Endothelial cell (in vitro differentiated cells): ENCODE results near the gene BCDIN3D. TPM values are rescaled to one million over a fixed set of nuclear protein-coding genes. Genes with fewer than 3 reads are reported as not detected.

Experiments
- DNase-seq: peaks from one replicate; pipeline ENCODE4 v3.0.0; 2021; ENCODE audit warnings: low spot score
- H3K27ac Mint-ChIP-seq: one replicate; pipeline ENCODE4 v1.8.0; 2021; ENCODE audit warnings: mixed read lengths, inconsistent platforms; ENCODE audit not compliant: unreplicated experiment
- H3K27me3 Mint-ChIP-seq: one replicate; pipeline ENCODE4 v1.8.0; 2021; ENCODE audit warnings: mild to moderate bottlenecking, moderate library complexity, mixed read lengths, inconsistent platforms; ENCODE audit not compliant: unreplicated experiment
- H3K36me3 Mint-ChIP-seq: one replicate; pipeline ENCODE4 v1.8.0; 2021; ENCODE audit warnings: mild to moderate bottlenecking, low read depth, mixed read lengths, inconsistent platforms; ENCODE audit not compliant: unreplicated experiment
- H3K4me1 Mint-ChIP-seq: one replicate; pipeline ENCODE4 v1.8.0; 2021; ENCODE audit warnings: mild to moderate bottlenecking, mixed read lengths, inconsistent platforms; ENCODE audit not compliant: unreplicated experiment
- H3K4me3 Mint-ChIP-seq: one replicate; pipeline ENCODE4 v1.8.0; 2021; ENCODE audit warnings: mild to moderate bottlenecking, mixed read lengths, inconsistent platforms; ENCODE audit not compliant: unreplicated experiment
- H3K9me3 Mint-ChIP-seq: one replicate; pipeline ENCODE4 v1.8.0; 2021; ENCODE audit warnings: mixed read lengths, inconsistent platforms; ENCODE audit not compliant: unreplicated experiment
- total RNA-seq: library from RNA; stranded (reverse); fragmentation: NEBNext Ultra II Directional; extraction: Animal tissue kit (Norgen Biotek cat#: 25700); gene quantifications from one replicate; pipeline ENCODE4 v1.2.1, GENCODE V29; 2021; ENCODE audit not compliant: unreplicated experiment
- TF ChIP-seq, protein P1 (sequence below): fragments of 200-600 bp; sonication (generic); IDR thresholded peaks from one replicate; pipeline ENCODE4 v1.5.0; 2021; ENCODE audit warnings: antibody characterized with exemption; ENCODE audit not compliant: unreplicated experiment

Gene BCDIN3D
- total RNA-seq, 1 donor from 2014 or later = 2.6 TPM

DNA sequence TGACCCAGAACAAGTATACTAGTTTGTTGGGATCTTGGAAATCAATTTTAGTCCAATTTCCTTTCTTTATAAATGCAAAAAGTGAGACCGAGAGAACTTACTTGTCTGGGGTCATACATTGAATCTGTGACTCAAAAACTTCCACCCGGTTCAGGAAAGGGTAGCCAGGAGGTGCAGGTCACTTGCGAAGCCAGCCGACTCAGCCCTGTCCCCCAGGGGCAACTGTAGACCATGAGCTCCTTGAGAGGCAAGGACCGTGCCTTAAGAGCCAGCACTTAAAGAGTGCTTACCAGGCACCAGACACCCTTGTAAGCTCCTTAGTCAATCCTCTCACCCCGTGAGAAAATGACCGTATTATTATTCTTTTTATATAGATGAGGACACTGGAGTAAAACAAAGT lies 505 bp upstream of the BCDIN3D start:
- Mint-ChIP-seq H3K4me3 (peak overlapping the region; percentile 93), H3K36me3 (no peaks in the 10 kb centered on the region), H3K9me3 (no peaks in the 10 kb centered on the region), H3K27ac (peak overlapping the region; percentile 90), H3K27me3 (peaks cover 5% of the 10 kb centered on the region), H3K4me1 (peaks cover 18% of the 10 kb centered on the region)
- TF ChIP-seq, protein P1, sequence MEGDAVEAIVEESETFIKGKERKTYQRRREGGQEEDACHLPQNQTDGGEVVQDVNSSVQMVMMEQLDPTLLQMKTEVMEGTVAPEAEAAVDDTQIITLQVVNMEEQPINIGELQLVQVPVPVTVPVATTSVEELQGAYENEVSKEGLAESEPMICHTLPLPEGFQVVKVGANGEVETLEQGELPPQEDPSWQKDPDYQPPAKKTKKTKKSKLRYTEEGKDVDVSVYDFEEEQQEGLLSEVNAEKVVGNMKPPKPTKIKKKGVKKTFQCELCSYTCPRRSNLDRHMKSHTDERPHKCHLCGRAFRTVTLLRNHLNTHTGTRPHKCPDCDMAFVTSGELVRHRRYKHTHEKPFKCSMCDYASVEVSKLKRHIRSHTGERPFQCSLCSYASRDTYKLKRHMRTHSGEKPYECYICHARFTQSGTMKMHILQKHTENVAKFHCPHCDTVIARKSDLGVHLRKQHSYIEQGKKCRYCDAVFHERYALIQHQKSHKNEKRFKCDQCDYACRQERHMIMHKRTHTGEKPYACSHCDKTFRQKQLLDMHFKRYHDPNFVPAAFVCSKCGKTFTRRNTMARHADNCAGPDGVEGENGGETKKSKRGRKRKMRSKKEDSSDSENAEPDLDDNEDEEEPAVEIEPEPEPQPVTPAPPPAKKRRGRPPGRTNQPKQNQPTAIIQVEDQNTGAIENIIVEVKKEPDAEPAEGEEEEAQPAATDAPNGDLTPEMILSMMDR = no peak
- DNase-seq = no peak

DNA sequence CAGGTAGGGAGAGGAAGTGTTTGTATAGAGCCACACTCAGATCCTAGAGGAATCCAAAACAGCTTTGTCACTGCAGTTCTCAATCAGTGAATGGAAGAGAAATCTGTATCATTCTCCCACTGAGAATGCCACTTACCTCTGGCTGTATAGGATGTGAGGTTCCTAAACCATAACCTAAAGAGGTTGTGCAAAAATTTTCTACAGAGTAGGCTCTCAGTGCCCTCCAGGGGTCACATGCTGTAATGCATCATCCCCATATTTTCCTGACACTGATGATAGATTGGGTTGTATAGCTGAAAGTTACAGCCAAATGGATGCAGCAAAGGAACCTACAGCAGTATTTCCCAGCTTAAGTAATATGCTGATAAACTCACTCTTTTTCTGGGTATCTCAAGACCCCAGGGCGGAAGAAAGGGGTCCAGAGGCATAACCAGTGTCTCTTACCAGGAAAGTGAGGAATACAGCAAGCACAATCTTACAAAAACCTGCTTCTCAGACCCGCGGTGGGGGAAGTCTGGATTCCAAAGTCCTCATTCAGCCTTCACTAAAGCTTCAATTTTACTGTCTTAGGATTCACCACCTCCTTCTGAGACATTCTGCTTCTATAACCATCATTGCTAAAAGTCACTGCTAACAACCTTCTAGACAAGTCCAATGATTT lies 3.8 kb downstream of the BCDIN3D start:
- Mint-ChIP-seq H3K36me3 (no peaks in the 10 kb centered on the region), H3K4me3 (no peak overlapping the region), H3K9me3 (no peaks in the 10 kb centered on the region), H3K27me3 (peaks cover 3% of the 10 kb centered on the region), H3K4me1 (peaks cover 15% of the 10 kb centered on the region), H3K27ac (no peak overlapping the region)
- TF ChIP-seq, protein P1 = peak; percentile 62
- DNase-seq = peak; percentile 54

DNA sequence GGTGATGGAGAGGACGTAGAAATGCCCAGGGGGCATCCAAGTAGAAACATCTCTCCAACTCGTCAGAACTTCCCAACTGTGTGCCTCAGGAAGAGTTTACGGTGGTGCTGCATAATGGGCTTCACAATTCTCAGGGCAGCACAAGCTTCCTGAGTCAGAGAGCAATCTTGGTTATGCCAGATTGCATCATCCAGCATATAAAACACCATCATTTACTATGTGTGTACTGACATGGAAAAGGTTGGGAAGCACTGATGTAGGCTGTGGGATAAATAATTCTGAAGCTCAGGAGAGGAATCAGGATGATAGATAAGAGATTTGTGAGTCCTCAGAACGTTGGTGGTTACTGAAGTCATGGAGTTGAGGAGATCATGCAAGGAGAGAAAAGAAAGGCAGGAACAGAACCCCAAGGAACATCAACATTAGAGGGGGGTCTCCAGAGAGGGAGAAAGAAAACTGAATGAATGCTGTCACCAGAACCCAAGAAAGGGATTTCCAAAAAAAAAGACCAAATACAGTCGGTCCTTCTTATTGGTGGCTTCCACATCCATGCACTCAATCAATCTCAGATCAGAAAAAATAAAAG lies 10.0 kb downstream of the BCDIN3D start:
- peaks cover 10% of the 10 kb centered on the region for H3K4me1 Mint-ChIP-seq
- H3K27me3 Mint-ChIP-seq = peaks cover 6% of the 10 kb centered on the region
- no peak overlapping the region for H3K4me3 Mint-ChIP-seq
- no peak for DNase-seq
- H3K9me3 Mint-ChIP-seq = no peaks in the 10 kb centered on the region
- TF ChIP-seq, protein P1 = no peak
- no peak overlapping the region for H3K27ac Mint-ChIP-seq
- H3K36me3 Mint-ChIP-seq = no peaks in the 10 kb centered on the region

DNA sequence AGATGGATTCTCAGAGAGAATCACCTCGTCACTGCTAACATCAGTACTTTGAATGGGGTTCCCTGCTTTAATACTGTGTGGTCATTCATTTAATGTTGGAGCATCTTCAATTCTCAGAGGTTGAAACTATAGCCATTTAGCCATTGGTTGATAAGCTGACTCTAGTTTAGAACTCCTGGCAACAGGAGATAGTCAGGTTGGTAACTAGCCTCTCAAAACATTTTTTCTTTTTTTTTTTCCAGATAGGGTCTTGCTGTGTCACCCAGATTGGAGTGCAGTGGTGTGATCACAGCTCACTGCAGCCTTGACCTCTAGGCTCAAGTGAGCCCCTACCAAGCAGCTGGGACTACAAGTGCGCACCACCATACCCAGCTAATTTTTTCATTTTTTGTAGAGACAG lies 11.2 kb downstream of the BCDIN3D start:
- H3K4me3 Mint-ChIP-seq = no peak overlapping the region
- H3K36me3 Mint-ChIP-seq = peaks cover 3% of the 10 kb centered on the region
- H3K27ac Mint-ChIP-seq = no peak overlapping the region
- H3K9me3 Mint-ChIP-seq = no peaks in the 10 kb centered on the region
- no peak for DNase-seq
- TF ChIP-seq, protein P1 = no peak
- H3K27me3 Mint-ChIP-seq = peaks cover 8% of the 10 kb centered on the region
- H3K4me1 Mint-ChIP-seq = peaks cover 15% of the 10 kb centered on the region
